ENCODE measurements around the gene NEK11.
"Not testable (repeated sequence)": the region's sequence is repeated elsewhere in the genome, so short reads cannot be mapped to it uniquely, and the experiment has no call there.

NEK11 gene

GRCh38 chr3:131371688-131372066 lies 345.0 kb downstream of the NEK11 start:
- H3K27me3 ChIP-seq (ENCODE audit: control insufficient read depth, insufficient read depth, low read length): no peaks in the 10 kb centered on the region
- no peak overlapping the region for H3K4me2 ChIP-seq (ENCODE audit: low read length)
- no peak overlapping the region for H2AFZ ChIP-seq
- no peaks in the 10 kb centered on the region for H3K4me1 ChIP-seq
- no peaks in the 10 kb centered on the region for H3K9me3 ChIP-seq (ENCODE audit: control insufficient read depth, low read length)
- TF ChIP-seq CTCF (IDR thresholded peaks at IDR 0.05): no peak
- H3K9ac ChIP-seq: no peak overlapping the region
- H3K79me2 ChIP-seq: no peaks in the 10 kb centered on the region
- no peaks in the 10 kb centered on the region for H3K36me3 ChIP-seq (ENCODE audit: control insufficient read depth, insufficient read depth, low read length)
- H3K4me3 ChIP-seq (ENCODE audit: low read depth, low read length): no peak overlapping the region
- H3K27ac ChIP-seq: no peak overlapping the region

GRCh38 chr3:131374741-131375140 lies 348.1 kb downstream of the NEK11 start:
- Histone ChIP-seq H3K4me2 (ENCODE audit: low read length) (no peak overlapping the region), H3K79me2 (peaks cover 11% of the 10 kb centered on the region), H3K36me3 (ENCODE audit: control insufficient read depth, insufficient read depth, low read length) (no peaks in the 10 kb centered on the region), H3K9me3 (ENCODE audit: control insufficient read depth, low read length) (no peaks in the 10 kb centered on the region), H3K27ac (no peak overlapping the region), H3K4me1 (no peaks in the 10 kb centered on the region), H2AFZ (no peak overlapping the region), H3K27me3 (ENCODE audit: control insufficient read depth, insufficient read depth, low read length) (no peaks in the 10 kb centered on the region), H3K4me3 (ENCODE audit: low read depth, low read length) (no peak overlapping the region), H3K9ac (no peak overlapping the region)
- TF ChIP-seq CTCF (IDR thresholded peaks at IDR 0.05): no peak

GRCh38 chr3:131380821-131381444 lies 354.3 kb downstream of the NEK11 start:
- Histone ChIP-seq H3K9ac (peak overlapping the region; percentile 49), H3K4me2 (ENCODE audit: low read length) (peak overlapping the region; percentile 56), H2AFZ (peak overlapping the region; percentile 93), H3K27ac (peak overlapping the region; percentile 84), H3K79me2 (peaks cover 15% of the 10 kb centered on the region), H3K4me3 (ENCODE audit: low read depth, low read length) (peak overlapping the region; percentile 70)
- not testable (repeated sequence) for H3K27me3 ChIP-seq (ENCODE audit: control insufficient read depth, insufficient read depth, low read length); H3K36me3 ChIP-seq (ENCODE audit: control insufficient read depth, insufficient read depth, low read length); H3K4me1 ChIP-seq; H3K9me3 ChIP-seq (ENCODE audit: control insufficient read depth, low read length)

- Histone ChIP-seq H3K9me3 (ENCODE audit: control insufficient read depth, low read length) (no peaks in the 10 kb centered on the region), H3K27me3 (ENCODE audit: control insufficient read depth, insufficient read depth, low read length) (no peaks in the 10 kb centered on the region), H3K4me2 (ENCODE audit: low read length) (peak within 1 kb of the TSS; percentile 86), H3K9ac (peak within 1 kb of the TSS; percentile 90), H2AFZ (peak within 1 kb of the TSS; percentile 99), H3K36me3 (ENCODE audit: control insufficient read depth, insufficient read depth, low read length) (no peaks in the 10 kb centered on the region), H3K27ac (peak within 1 kb of the TSS; percentile 84), H3K79me2 (peaks cover 15% of the 10 kb centered on the region), H3K4me1 (peaks cover 9% of the 10 kb centered on the region), H3K4me3 (ENCODE audit: low read depth, low read length) (peak within 1 kb of the TSS; percentile 94)
- TF ChIP-seq CTCF (IDR thresholded peaks at IDR 0.05): no peak
These were observed 355.0 kb downstream of the NEK11 start, which contains the start of gene NUDT16 for GRCh38 chr3:131381445-131382291. Gene NUDT16, plus strand, starts transcription at chr3:131381774. Its CDS starts 31 bp downstream, at chr3:131381805.

GRCh38 chr3:131386429-131387165 lies 359.9 kb downstream of the NEK11 start:
- H3K27me3 ChIP-seq (ENCODE audit: control insufficient read depth, insufficient read depth, low read length): no peaks in the 10 kb centered on the region
- no peak for TF ChIP-seq CTCF (IDR thresholded peaks at IDR 0.05)
- peak overlapping the region; percentile 27 for H2AFZ ChIP-seq
- H3K79me2 ChIP-seq: no peaks in the 10 kb centered on the region
- no peak overlapping the region for H3K4me3 ChIP-seq (ENCODE audit: low read depth, low read length)
- peaks cover 12% of the 10 kb centered on the region for H3K4me1 ChIP-seq
- no peak overlapping the region for H3K4me2 ChIP-seq (ENCODE audit: low read length)
- no peak overlapping the region for H3K9ac ChIP-seq
- peak overlapping the region; percentile 11 for H3K27ac ChIP-seq
- no peaks in the 10 kb centered on the region for H3K9me3 ChIP-seq (ENCODE audit: control insufficient read depth, low read length)
- no peaks in the 10 kb centered on the region for H3K36me3 ChIP-seq (ENCODE audit: control insufficient read depth, insufficient read depth, low read length)
